Measurements from ENCODE around the gene INPP4A.
A peak's percentile ranks its signal among the peaks of the same experiment; 100 is the strongest.
"Not testable (repeated sequence)": the region's sequence is repeated elsewhere in the genome, so short reads cannot be mapped to it uniquely, and the experiment has no call there.

Gene INPP4A

GRCh38 chr2:98576666-98577312 lies 132.1 kb downstream of the INPP4A start:
- no peak for FAIRE-seq

GRCh38 chr2:98577313-98577712 lies 132.7 kb downstream of the INPP4A start:
- FAIRE-seq = peak; percentile 78

More at GRCh38 chr2:98576666-98577312, 132.1 kb downstream of the INPP4A start:
- DNase-seq (ENCODE audit: insufficient read length, low spot score) = no peak

GRCh38 chr2:98578231-98578630 lies 133.6 kb downstream of the INPP4A start:
- DNase-seq (ENCODE audit: insufficient read length, low spot score) (no peak), FAIRE-seq (peak; percentile 16)

More at GRCh38 chr2:98577313-98577712, 132.7 kb downstream of the INPP4A start:
- no peak for DNase-seq (ENCODE audit: insufficient read length, low spot score)

DNA sequence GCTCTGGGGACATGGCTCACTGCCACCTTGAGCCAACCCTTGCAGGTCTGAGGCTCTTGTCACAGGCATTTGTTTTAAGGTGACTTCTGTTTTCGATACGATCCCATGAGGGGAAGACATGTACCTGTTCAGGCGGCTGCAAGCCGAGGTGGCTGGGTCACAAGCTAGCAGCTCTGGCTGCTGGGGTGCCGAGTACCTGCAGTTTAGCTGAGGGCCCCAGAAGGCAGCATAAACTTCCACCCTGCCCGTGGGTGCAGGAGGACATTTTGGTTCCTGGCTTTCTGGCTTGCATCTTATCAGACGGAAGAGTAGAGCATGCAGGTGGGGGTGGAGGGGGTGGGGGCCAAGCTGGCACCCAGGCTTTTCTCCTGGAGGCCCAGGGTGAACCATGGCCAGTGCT lies 135.3 kb downstream of the INPP4A start:
- FAIRE-seq (no peak), DNase-seq (ENCODE audit: insufficient read length, low spot score) (no peak)

DNA sequence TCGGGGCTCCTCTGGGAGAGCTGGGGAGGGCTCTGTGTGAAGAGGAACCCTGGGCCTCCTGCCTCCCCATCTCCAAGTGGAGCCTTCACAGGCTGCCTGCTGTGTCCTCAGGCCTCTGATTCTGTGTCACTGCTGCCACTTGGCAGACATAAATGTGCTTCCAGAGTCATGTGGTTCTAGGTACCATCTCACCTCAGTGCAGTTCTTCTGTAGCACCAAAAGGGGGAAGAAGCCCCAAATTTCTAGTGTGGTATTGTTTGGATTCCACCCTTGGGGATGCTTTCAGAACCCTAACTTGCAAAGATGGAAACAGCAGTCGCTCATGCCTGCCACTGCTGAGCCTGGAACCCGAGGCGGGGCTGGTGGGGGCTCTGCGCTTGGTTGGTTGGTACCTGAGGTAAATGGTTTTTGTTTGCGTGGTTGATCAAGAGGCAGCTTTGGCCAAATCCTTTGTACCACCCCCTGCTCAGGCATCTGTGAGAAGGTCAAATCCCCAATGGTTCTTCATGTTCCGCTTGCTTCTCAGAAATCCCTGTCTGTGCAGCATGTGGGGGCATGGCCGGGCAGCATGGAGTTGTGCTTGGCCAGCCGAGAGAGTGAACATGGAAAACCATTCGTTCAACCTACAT lies 136.1 kb downstream of the INPP4A start:
- no peak for DNase-seq (ENCODE audit: insufficient read length, low spot score)
- FAIRE-seq = no peak

DNA sequence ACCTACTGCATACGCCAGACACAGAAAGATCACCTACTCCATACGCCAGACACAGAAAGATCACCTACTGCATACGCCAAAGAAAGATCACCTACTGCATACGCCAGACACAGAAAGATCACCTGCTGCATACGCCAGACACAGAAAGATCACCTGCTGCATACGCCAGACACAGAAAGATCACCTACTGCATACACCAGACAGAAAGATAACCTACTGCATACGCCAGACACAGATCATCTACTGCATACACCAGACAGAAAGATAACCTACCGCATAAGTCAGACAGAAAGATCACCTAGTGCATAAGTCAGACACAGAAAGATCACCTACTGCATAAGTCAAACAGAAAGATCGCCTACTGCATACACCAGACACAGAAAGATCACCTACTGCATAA lies 137.9 kb downstream of the INPP4A start:
- DNase-seq (ENCODE audit: insufficient read length, low spot score) (no peak), FAIRE-seq (peak; percentile 89)

DNA sequence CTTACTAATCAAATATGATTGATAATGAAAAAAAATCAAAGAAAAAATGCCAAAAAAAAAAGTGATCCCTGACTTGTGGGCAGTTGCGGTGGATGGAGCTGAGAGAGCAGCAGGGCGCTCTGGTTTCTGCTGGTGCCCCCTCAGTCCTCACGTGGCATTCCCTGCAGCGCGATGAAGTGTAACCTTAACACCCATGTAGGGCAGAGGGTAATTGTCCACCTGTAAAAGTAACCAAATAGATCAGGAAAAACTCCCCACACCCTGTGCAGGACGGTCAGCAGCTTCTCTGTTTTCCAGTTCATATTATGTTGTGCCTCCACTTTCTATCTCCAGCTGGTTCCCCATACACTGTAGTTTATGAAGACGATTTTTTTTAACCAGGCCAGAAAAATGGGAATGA lies 138.6 kb downstream of the INPP4A start:
- FAIRE-seq (no peak), DNase-seq (ENCODE audit: insufficient read length, low spot score) (no peak)

DNA sequence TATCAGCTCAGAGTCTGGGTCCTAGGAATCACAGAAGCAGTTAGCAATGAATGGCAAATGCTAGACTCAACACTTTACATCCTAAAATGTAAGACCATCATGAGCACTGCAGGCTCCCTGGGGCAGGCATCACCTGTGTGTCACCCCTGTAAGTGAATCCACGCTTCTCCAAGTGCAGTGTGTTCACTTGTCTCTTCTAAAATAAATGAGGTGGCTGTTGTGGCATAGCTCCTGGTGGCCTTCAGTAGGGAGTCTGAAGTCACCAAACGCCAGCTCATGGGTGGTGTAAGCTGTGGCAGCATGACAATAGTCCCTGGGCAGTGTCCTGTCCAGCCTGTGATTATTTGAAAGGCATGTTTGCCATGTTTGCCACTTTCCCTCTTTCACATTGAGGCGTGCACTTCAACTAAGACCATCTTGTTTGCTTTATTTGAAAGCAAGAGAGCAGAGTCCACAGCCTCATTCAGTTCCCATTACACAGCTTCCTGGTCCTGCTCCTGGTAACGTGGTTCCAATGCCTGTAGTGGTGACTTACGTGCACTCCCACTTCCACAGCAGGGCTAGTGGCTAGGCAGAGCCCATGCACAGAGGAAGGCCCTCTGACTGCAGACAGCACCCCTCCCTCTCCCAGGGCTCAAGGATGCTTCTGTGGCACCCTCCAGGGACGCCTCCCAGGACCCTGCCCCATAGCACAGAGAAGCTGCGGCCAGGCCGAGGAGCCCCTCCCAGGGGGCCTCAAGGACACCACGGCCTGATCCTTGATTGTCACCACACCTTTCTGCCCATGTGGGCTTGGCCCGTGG lies 139.4 kb downstream of the INPP4A start:
- FAIRE-seq (no peak), DNase-seq (ENCODE audit: insufficient read length, low spot score) (no peak)

GRCh38 chr2:98585386-98585785 lies 140.7 kb downstream of the INPP4A start:
- FAIRE-seq (no peak), DNase-seq (ENCODE audit: insufficient read length, low spot score) (no peak)

GRCh38 chr2:98586551-98587140 lies 142.0 kb downstream of the INPP4A start:
- FAIRE-seq = peak; percentile 28
- DNase-seq (ENCODE audit: insufficient read length, low spot score) = no peak

DNA sequence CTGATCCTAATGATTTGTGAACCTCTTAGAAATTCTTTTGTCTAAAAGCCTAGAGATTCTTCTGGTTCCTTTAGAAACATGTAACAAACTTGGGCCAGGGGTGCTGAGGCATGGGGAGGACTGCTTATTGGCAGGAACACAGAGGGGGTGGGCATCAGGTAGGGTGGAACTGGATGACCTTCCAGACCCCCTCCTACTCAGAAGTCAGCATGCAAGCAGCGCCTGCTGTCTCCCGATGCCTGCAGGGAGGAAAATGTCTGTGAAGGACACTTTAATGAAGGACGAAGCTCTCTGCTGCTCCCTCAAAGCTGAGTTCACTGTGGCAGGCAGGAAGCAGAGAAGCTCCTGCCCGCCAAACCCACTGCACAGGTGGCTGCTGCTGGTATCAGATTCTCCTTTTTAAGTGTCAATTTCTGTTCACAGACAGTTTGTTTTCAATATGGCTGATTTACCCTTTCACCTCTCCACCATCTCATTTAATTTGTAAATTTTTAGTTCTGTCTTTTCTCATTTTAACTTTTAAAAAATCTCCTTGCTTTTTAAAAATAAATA lies 144.3 kb downstream of the INPP4A start:
- DNase-seq (ENCODE audit: insufficient read length, low spot score) = no peak
- FAIRE-seq = no peak

DNA sequence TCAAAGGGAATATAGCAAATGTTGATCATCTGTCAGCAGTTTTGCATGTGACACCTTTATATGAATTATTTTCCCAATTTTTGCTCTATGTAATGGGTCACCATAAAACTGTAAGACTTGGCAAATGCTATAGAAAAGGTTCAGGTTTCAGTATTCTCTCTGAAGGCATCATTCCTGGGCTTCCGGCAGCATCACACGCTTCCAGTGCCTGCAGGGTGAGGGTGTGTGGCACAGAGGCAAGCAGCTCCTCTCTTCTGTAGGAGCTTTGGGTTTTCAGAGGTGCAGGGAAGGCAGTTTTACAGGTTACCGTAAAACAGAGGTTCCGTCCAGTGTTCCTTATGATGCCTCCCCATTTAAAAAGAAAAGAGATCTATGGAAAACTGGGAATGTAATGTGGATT lies 144.8 kb downstream of the INPP4A start:
- no peak for DNase-seq (ENCODE audit: insufficient read length, low spot score)
- no peak for FAIRE-seq

DNA sequence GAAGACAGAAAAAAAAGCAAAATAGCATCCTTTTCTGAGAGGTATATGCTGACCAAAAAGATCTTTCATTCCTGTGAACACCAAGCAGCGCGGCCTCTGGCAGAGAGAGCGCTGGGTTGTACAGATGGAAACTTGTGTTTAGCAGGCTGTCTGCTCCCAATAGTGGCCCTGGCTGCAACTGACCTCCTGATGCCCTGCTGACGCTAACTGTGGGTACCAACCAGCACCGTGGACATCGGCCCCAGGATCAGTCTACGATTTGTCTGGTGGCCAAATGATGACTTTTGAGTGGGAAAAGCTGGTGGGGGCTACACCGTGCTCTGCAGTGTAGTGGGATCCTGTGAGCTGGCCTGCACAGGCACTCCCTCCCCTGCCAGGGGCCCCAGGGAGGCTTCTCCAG lies 147.9 kb downstream of the INPP4A start:
- FAIRE-seq = no peak
- no peak for DNase-seq (ENCODE audit: insufficient read length, low spot score)

DNA sequence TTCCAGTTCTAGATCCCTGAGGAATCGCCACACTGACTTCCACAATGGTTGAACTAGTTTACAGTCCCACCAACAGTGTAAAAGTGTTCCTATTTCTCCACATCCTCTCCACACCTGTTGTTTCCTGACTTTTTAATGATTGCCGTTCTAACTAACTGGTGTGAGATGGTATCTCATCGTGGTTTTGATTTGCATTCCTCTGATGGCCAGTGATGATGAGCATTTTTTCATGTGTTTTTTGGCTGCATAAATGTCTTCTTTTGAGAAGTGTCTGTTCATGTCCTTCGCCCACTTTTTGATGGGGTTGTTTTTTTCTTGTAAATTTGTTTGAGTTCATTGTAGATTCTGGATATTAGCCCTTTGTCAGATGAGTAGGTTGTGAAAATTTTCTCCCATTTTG lies 150.0 kb downstream of the INPP4A start:
- FAIRE-seq; DNase-seq (ENCODE audit: insufficient read length, low spot score): not testable (repeated sequence)

DNA sequence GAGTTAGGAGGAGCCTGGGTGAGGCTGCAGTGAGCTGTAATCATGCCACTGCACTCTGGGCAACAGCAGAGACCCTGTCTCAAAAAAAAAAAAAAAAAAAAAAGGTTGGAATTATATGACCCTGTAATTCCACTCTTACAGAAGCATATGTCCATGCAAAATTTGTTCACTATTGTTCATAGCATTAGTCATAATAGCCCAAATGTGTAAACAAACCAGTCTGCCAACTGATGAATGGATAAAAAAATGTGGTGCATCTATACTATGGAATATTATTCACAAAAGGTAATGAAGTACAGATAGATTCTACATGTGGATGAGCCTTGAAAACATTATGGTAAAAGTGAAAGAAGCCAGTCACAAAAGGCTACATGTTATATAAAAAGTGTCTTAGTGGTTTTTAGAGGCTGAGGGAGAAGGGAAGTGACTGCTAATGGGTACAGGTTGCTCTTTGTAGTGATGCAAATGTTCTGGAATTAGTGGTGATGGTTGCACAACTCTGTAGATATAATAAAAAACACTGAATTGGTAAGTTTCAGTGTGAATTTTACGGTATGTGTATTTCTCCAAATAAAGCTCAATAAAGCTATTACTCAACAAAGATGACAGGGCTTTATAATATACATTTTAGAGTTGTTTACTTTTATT lies 154.2 kb downstream of the INPP4A start:
- DNase-seq (ENCODE audit: insufficient read length, low spot score) (no peak), FAIRE-seq (no peak)

GRCh38 chr2:98601532-98602132 lies 157.0 kb downstream of the INPP4A start:
- FAIRE-seq (peak; percentile 80), DNase-seq (ENCODE audit: insufficient read length, low spot score) (peak; percentile 51)

GRCh38 chr2:98604547-98604946 lies 159.9 kb downstream of the INPP4A start:
- DNase-seq (ENCODE audit: insufficient read length, low spot score) (no peak), FAIRE-seq (no peak)

DNA sequence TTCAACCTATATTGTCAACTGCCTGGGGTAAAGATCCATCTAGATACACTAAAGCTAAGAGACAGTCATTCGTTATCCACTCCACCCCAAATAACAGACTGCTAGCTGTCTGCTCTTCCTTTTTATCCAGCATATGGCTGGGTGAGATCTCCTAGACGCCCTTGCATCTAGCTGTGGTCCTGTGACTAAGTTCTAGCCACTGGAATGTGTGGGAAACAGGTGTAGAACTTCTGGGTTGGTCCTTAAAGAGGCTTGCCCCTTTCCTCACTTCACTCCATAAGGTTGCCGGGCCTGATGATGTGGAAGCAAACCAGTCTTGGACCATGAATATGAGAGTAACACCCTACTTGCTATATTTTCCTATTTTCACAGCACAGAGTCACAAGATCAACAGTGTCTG lies 160.4 kb downstream of the INPP4A start:
- DNase-seq (ENCODE audit: insufficient read length, low spot score) (no peak), FAIRE-seq (no peak)

DNA sequence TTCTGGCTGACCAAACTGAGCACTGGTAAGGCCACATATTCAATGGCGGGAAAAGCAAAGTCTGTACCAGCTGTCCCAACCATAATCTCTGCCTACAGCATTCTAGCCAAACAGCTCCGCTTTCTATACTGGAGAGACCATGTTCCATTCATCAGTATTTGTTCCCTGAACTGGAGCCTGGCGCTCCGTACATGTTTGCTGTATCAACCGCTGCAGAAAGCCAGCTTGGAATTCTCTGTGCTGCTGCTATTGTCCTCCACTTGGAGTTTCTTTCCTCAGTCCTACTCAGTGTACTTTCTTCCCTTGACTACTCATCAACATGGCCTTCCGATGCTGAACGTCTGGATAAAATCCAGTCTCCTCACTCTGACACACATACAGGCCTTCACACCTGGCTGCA lies 161.8 kb downstream of the INPP4A start:
- DNase-seq (ENCODE audit: insufficient read length, low spot score) (no peak), FAIRE-seq (no peak)

DNA sequence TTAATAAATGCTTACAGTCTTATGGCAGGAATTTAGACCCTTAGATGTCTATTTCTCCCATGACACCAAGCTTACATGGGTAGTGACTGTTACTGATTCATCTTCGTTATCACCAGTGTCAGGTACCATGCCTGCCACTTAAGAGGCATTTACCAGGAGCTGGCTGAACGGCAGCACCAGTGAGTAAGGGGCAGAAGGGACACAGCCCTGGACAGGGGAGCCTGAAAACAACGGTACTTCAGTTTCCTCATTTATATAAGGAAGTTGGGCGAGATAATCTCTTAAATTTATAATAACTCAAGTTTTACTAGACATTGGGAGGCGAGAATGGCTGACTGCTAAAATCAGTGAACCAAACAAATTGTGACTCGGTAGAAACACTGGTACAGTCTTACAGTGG lies 162.4 kb downstream of the INPP4A start:
- FAIRE-seq = no peak
- DNase-seq (ENCODE audit: insufficient read length, low spot score) = no peak

Data from HTR-8/SVneo (cell line).